Stimulated activated CD8-positive, alpha-beta memory T cell treated with anti-CD3 and anti-CD28 coated beads, Interleukin-2, amount 100 ng/mL, for 1 hour (primary cell): Measurements from ENCODE around the gene HRAS.
"Not testable (repeated sequence)": the region's sequence is repeated elsewhere in the genome, so short reads cannot be mapped to it uniquely, and the experiment has no call there.

ENCODE experiments used
- DNase-seq, 2 donors: peaks; one replicate each; pipeline ENCODE4 v3.0.0-alpha.2; 2020; ENCODE audit warnings: low read depth in 2 of 2

HRAS gene

DNA sequence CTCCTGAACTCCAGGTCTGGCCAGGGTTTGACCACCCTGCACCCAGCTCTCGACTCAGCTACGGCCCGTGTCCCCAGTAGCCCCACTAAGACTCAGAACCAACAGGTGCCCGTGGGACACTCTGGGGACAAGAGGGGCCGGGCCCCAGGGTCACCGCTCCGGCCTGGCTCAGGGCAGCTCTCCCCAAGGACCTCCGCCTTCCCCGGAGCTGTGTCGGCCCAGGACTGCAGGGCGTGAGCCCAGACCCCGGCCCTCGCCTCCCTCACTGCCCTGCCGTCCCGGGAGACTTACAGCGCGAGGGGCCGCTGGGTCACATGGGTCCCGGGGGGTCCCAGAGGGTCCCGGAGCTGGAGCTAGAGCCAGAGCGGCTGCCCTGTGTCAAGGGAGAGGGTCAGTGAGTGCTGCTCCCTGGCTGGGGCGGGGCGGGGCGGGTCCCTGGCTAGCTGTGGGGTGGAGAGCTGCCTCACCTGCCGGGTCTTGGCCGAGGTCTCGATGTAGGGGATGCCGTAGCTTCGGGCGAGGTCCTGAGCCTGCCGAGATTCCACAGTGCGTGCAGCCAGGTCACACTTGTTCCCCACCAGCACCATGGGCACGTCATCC, 2.3 kb downstream of the HRAS start:
- DNase-seq, result no peak

DNA sequence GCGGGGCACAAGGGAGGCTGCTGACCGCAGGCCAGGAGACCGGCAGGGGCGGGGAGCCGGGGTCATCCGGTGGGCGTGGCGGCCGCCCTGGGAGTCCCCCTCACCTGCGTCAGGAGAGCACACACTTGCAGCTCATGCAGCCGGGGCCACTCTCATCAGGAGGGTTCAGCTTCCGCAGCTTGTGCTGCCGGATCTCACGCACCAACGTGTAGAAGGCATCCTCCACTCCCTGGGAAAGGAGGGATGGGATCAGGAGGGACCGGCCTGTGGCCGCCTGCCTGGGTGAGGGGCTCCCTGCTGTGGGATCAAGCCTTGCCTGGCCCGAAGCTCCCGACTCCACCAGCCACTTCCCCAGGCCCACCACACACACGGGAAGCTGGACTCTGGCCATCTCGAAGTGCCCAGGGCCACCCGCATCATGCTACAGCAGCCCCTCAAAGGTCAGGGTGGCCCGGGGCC, 2.8 kb downstream of the HRAS start:
- DNase-seq, result no peak

DNA sequence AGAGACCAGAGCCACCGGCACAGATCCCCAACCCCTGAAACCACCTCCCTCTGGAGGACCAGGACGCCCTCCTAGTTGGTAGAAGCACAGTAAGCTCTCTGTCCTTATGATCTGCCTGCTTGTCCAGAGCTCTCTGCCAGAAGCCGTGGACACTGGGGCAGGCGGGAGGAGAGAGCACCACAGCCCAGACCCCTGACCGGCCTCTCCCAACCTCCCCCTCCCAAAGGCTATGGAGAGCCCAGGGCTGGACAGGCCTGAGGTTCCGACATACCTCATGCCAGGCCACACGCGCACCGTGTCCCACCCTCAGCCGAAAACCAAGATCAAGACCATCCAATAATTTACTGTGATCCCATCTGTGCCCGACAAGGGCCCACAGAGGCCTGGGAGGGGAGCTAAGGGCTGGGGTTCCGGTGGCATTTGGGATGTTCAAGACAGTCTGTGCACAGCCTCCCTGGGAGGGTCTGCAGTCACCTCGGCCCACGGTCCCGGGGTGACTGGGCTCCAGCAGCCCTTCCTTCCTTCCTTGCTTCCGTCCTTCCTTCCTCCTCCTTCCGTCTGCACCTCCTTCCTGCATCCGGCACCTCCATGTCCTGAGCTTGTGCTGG, 3.4 kb downstream of the HRAS start:
- DNase-seq, result no peak

- DNase-seq, result no peak
Observed at GRCh38 chr11:530960-531831, 4.2 kb downstream of the HRAS start.

GRCh38 chr11:529728-530411, 5.5 kb downstream of the HRAS start:
- DNase-seq, result no peak

DNA sequence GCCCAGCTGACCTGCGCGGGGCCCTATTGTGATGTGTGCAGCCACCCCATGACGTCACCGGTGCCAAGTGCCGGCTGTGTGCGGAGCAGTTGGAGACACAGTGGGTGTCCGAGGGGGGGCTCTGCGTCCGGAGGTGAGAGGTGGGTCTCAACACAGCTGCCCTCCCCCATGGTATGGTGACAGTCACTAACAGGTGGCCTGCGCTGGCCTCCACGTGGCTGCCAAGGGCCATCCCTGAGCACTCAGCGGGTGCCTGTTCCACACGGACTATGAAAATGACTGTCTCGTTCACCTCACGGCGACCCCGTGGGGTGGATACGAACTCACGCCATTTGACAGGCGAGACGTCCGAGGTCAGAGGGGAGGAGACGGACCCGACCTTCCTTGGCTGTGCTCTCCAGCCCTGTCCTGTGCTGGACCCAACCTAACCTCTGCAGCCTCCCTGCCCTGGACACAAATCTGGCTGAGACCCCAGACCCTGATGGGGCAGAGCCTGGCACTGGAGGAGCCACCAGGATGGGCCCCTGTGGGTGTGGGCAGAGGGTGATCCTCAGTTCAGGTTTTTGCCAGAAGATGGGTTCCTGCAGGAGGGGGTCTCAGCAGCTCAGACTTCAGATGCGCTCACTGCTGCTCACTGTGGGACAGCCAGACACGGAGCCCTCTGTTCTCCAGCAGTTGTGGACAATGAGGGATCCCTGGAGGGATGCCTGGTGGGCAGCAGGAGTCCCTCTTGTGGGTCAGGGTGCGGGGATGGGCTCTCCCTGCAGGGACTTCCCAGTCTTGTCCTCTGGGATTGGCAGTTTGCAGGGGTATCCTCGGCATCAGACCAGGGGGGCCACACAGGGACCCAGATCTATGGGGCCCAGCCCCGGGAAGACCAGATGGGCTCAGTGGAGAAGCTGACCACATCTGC, 6.3 kb downstream of the HRAS start:
- no peak for DNase-seq

DNA sequence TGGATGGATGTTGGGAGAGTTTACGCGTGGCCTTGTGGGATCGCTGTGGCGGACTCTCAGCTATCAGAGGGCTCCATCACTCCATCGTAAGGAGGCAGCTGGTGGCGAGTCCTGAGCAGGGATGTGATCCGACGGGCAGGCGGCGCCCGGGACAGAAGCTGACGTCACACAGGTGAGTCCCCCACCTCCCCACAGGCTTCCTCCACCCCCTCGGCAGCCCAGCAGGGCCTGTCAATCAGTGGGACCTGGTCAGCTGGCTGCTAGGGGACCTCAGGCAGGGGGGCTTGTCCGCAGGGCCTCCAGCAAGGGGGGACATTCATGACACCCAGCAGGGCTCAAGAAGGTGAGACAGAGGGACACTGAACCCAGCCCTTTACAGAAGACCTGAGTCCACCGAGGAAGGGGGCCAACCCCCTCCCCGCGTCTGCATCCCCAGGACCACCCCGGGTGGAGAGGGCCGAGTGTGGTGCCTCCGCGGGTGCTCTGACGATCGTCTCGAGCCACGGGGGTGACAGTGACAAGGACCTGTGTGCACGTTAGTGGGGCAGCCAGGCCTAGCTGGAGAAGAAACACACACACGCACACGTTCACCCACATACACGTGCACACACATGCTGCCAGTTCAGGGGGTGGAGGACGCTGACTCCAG, 7.1 kb downstream of the HRAS start:
- no peak for DNase-seq

DNA sequence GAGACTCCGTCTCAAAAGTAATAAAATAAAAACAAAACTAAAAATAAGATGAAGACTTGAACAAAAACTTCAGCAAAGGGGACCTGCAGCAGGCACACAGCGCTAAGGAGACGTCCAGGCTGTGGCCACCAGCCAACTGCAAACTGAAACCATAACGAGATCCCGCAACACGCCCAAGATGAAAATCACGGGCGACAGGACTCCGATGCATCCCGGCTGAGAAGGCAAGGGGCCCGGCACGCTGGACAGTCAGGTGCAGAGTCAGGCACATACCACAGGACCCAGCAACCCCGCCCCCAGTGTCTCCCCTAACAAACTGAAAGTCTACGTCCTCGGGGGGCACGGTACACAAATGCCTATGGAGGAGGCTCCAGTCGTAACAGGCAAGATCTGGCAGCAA, 9.2 kb downstream of the HRAS start:
- DNase-seq, result no peak

DNA sequence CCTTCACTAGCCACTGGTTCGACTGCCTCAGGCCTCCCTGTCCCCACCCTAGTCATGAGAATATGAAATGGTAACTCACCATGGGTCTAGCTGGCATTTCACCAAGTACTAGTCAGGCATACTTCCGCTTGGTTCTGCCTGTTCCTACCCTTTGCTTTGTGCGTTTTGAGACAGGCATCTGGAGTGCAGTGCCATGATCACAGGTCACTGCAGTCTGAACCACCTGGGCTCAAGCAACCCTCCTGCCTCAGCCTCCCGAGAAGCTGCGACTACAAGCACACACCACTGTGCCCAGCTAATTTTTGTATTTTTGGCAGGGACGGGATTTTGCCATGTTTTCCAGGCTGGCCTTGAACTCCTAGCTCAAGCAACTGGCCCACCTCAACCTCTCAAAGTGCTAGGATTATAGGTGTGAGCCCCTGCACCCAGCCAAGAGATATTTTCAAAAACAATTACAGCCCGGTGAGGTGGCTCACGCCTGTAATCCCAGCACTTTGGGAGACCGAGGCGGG, 14.1 kb downstream of the HRAS start:
- no peak for DNase-seq

- DNase-seq, result no peak
Observed at GRCh38 chr11:520428-521176, 14.8 kb downstream of the HRAS start.

- DNase-seq, result peak; percentile 81 to 85
Observed at GRCh38 chr11:518463-519202, 16.7 kb downstream of the HRAS start.

DNA sequence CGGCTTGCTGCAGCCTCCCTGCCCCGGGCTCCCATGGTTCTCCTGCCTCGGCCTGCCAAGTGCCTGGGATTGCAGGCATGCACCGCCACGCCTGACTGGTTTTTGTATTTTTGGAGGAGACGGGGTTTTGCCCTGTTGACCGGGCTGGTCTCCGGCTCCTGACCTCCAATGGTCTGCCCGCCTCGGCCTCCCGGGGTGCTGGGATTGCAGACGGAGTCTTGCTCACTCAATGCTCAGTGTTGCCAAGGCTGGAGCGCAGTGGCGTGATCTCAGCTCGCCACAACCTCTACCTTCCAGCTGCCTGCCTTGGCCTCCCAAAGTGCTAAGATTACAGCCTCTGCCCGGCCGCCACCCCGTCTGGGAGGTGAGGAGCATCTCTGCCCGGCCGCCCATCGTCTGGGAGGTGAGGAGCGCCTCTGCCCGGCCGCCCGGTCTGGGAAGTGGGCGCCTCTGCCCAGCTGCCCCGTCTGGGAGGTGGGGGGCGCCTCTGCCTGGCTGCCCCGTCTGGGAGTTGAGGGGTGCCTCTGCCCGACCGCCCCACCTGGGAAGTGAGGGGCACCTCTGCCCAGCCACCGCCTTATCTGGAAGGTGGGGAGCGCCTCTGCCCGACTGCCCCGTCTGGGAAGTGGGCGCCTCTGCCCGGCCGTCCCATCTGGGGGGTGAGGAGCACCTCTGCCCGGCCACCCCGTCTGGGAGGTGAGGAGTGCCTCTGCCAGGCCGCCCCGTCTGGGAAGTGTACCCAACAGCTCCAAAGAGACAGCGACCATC, 18.3 kb downstream of the HRAS start:
- not testable (repeated sequence) for DNase-seq

DNA sequence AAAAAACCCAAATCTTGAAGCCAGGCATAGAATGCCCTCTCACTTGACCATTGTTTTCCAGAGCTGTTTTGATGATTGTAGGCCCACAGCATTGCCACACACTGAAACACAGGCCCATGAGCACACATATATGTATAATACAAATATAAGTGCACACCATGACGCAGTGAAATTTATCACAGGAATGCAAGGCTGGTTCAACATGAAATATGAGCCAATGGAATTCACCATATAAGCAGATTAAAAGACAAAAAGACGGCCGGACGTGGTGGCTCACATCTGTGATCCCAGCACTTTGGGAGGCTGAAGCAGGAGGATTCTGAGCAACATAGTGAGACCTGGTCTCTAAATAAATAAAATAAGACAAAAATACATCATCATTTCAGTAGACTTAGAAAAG, 19.0 kb downstream of the HRAS start:
- no peak for DNase-seq

DNA sequence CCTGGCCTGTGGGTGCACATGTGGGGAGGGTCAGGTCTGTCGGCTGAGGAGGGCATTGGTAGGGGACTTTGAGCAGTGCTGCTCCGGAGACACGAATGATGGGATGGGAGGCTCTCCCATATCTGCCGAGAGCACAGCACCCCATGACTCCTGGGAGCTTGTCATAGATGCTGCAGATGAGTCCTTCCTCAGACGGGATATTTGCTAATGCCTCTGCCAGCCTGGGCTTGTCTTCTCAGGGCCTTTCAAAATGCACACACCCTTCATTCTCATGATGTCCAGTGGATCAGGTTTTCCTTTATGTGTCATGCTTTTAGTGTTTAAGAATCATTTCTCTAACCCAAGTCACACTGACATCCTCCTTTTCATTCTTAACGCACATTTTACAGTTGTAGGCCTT, 20.2 kb downstream of the HRAS start:
- no peak for DNase-seq

DNA sequence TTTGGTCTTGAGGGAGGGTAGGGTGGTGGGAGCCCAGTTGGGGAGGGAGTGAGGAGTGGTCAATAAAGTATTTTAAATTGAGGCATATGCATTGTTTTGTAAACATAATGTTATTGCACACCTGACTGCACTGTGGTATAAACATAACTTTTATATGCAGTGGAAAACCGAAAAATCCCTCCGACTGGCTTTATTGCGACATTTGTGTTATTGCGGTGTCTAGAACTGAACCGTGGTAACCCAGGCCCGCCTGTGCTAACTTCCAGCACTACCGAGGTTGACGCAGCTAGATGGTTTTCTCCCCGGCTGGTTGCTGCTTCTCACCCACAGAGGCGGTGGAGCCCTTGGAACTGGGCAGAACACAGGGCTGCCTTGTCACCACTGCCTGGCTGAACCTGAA, 20.8 kb downstream of the HRAS start:
- DNase-seq, result no peak

DNA sequence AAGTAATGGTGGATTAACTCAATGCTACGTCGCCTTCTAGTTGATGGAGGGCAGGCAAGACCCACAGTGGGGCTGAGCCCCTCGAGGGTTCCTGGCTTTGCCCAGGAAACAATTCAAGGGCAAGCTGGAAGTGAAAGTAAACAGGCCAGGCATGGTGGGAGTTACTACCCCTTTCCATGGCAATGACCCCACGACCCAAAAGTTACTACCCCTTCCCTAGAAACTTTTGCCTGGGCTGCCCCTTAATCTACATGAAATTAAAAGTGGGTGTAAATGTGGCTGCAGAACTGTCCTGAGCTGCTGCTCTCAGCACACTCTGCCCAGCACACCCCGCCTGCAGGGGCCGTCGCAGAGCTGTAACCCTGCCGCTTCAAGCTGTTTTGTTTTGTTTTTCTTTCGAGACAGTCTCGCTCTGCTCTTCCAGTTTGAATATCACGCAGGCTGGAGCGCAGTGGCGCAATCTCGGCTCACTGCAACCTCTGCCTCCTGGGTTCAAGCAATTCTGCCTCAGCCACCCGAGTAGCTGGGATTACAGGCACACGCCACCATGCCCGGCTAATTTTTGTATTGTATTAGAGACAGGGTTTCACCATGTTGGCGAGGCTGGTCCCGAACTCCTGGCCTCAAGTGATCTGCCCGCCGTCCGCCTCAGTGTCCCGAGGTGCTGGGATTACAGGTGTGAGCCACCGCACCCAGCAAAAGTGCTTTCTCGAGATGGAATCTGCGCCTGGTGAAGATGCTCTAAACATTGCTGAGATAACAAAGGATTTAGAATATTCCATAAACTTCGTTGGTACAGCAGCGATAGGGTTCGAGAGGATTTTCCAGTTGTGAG, 22.4 kb downstream of the HRAS start:
- no peak for DNase-seq

DNA sequence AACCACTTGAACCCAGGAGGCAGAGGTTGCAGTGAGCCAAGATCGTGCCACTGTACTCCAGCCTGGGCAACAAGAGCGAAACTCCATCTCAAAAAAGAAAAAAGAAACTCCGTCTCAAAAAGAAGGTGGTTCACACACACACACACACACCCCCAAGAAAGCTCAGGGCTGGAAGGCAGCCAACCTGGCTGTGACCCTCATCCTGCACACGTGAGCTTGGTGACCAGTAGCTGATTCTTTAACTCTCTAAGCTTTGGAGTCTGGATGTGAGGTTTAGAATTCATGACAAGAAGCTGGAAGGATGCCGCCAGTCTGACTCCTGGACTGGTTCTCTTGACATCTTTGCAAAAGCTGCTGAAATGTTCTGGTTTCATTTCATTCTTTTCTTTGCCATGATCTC, 26.4 kb downstream of the HRAS start:
- no peak for DNase-seq
